NCI-H2171 treated with DMSO at 0.1 percent for 48 hours (cell line): Measurements from ENCODE around the gene MAFG.

ENCODE experiments used
- DNase-seq: peaks from one replicate; lab custom pipeline; 2025; lab: John Stamatoyannopoulos, UW

MAFG gene

GRCh38 chr17:81898029-81898866 lies 29.3 kb downstream of the MAFG start:
- DNase-seq: no peak

- no peak for DNase-seq
These were observed 32.1 kb downstream of the MAFG start for GRCh38 chr17:81895400-81895799.

DNA sequence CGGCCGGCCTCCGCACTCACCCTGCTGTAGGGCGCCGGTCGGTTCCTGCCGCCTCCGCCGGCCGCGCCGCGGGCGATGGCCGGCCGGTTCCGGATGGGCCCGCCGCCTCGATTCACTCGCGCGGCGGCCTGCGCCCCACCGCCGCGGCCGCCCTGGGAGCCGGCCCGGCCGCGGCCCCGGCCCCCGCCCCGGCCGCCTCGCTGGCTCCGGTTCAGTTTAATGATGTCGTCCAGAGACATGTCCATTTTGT lies 36.3 kb downstream of the MAFG start:
- no peak for DNase-seq

DNA sequence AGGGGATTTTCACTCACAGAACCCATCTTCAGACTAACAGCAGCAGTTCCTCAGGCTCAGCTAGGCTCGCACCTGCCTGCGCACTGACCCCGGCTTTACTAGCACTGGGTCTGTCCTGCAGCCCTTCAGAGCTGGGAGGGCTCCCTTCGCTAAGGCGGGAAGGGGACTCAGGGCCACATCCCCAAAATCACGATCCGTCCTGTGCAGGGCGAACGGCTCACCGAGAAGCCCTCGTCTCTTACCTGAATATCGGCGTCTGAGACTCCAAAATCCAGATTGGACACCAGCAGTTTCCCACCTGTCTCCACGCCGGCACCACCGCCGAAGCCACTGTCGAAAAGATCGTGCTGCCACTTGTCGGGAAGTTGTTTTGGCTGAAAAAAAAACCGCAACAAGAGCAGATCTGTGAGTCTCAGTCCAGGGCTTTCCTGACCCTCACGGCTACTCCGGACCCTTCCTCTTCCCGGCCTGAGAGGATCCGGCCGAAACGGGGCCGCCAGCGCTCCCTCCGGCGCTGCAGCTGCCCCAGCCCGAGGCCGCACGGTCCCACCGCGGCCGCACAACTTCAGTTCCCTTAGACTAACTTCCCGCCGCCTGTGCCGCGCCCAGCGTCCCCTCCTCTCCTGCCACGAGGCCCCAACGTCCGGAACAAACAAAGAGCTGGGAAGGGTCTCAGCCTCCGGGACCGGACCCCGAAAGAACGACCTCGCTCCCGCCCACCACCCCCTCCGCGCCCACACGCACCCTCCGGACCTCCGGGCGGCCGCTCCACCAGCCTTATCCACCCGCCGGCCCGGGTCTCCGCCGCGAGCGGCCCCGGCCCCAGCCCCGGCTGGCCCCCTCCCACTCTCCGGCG lies 36.9 kb downstream of the MAFG start:
- no peak for DNase-seq

- no peak for DNase-seq
These were observed 37.9 kb downstream of the MAFG start for GRCh38 chr17:81889602-81890001.

DNA sequence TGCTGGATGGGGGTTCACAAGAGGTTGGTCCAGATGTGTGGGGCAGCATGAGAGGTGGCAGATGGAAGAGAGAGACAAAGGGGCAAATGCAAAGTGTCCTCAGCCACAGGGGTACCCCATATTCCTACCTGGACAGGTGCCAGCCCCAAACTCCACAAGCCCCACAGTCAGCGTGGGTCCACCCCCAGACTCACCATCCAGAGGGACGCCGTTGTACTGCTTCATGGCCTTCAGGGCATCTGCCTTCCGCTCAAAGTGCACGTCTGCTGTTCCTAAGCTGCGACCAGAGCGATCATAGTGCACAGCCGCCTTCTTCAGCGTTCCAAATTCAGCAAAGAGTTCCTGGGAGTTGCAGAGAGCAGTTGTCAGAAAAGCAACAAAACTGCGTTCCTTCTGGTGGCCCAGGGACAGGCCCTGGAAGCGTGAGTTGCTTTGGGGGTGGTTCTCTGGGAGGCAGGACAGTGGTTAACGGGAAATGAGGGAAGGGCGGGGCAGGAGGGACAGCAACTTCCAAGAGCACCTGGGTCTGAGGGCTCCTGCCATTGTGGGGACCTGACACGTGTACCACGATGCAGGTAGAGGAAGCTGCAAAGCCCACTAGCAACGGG lies 38.4 kb downstream of the MAFG start:
- no peak for DNase-seq

DNA sequence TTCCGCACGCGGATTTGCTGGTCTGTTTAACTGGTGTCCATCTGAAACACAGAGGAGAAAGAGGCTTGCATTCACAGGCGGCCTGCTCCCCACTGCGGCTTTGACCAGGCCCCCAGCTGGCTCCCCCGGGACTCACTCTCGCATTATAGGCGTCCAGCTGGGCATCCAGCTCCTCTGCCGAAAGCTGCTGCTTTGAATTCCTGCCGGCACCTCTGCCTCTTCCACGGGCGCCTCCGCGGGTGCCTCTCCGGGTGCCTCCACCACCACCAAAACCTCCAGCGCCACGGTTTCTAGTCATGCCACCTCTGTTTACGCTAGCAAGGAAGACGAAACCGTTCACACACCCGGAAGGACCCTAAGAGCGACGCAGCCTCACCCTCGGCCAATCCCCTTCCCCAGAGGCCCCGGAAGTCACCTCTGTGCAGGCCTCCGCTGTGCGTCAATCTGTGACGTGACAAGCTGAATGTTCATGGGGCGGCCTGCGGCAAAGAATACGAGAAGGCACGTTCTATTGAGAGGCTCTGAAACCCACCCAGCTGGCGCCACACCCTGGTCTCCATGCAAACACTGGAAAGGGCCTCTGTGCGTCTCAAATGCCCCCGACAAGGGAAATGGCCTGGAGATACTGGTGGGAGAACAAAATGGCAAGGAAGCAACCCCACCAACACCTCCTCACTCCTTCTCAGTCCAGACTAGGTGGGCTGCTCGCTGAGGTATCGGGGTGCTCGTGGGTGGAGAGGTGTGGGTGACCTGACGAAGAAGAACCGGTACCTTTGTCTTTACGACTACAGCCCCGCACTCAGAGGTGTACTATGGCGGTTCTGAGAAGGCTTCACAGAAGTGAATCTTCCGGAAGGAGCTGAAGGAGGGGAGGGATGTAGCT lies 39.2 kb downstream of the MAFG start:
- DNase-seq: no peak

DNA sequence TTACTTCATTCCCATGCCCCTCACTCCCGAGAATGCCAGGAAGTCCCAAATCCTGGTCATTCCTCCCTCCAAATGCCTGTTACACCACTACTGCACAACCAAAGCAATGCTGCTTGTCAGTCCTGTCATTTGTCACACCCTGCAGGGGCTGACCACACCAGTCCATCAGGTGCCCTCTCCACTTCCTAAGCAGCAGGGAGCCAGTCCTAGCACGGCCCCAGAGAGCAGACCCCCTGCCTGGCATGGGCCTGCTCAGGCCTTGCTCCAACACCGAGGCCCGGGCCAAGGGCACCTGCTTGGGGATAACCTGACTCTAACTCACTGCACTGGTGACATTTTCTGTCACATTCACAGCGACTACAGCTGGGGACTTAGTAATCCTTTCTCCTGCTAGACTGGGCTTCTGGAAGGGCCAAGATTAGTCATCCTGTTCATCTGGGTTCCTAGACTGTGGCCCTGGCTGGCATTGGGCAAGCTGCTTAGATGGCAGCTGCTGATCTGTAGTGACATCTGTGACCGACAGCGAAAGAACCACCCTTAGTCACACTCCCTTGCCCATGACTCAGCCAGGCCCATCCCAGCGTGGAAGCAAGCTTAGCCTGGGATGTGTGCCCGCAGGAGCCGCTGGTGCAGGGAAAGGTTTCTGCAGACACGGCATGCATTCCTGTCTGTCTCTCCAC lies 41.5 kb downstream of the MAFG start:
- DNase-seq: no peak

DNA sequence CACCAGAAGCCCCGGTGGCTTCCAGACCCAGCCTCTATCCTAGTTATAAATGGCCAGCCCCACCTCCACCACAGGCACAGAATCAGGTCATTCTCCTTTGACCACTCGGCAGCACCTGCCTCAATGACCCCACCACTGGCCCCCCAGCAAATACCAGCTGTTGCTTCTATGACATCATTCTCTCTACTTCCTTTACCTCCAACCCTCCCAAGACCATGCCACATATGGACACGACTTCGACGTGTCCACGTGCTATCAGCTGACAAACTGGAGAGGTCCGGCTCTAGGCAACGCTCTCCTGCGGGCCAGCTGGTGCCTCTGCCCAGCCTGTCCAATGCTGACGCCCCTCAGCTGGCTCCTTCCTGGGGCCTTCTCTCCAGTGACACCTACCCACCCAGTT lies 42.1 kb downstream of the MAFG start:
- DNase-seq: no peak

GRCh38 chr17:81884968-81885367 lies 42.6 kb downstream of the MAFG start:
- DNase-seq: no peak

- DNase-seq: no peak
These were observed 43.0 kb downstream of the MAFG start for GRCh38 chr17:81884520-81884919.

DNA sequence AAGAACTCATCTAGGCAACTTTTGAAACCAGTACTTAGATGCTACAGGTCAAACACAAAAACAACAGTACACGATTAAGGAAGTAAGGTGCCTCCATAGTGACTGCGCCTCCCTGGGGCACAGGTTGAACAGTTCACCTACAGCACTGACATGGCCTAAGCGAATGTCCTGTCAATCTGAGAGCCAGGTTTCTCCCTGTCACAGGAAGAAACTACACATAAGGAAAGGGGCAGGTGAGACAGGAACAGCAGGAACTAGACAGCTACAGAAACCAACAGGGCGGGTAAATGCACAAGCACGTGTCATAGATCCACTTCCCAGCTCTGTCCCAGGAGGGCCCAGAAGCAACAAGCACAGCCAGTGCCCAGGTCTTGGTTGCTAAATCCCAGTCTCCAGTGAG lies 48.4 kb downstream of the MAFG start:
- DNase-seq: no peak

- DNase-seq: no peak
These were observed 49.2 kb downstream of the MAFG start for GRCh38 chr17:81878294-81878693.

- no peak for DNase-seq
These were observed 50.0 kb downstream of the MAFG start for GRCh38 chr17:81877569-81877968.

GRCh38 chr17:81871387-81872230 lies 55.9 kb downstream of the MAFG start:
- peak; percentile 79 for DNase-seq

GRCh38 chr17:81870981-81871386 lies 56.6 kb downstream of the MAFG start, which contains the start of gene ARHGDIA:
Gene ARHGDIA (minus strand): TSS chr17:81871337. CDS start chr17:81869930, 1,407 bp downstream.
- no peak for DNase-seq

DNA sequence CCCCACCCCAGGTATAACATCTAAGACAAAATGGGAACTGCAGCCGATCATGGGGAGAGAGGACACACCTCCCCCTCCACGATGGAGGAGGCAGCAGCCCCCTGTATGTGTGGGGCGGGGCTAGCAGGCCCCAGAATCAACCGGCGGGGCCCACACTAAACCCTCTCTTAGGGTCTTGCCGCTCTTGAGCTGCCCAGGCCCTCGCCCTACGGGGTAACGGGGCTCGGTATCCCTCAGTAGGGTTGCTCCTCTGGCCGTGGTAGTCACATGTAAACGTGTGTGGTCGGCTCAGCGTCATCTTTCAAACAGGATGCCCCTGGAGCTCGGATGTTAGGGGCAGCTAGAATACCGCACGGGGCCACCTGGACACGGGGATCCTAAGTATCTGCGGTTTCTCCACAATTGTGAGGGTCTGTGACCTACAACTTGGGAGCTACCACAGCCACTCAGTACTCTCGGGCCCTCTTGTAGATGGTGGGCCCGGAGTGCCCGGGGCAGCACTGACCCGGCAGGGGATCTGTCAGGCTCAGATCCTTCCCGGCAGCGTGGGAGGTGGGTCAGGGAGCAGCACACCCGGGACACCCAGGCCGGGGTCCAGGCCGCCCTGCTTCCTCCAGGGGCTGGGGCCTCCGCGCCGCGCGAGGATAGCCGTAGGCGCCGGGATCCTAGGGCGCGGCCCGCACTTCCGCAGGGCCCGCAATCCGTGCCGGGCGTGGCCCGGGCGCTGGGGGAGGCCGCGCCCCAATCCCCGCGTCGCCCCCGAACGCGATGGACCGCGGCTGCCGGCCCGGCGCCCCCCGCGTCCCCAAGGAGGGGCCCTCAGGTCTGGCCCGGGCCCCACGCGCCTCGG lies 57.2 kb downstream of the MAFG start:
- DNase-seq: no peak

DNA sequence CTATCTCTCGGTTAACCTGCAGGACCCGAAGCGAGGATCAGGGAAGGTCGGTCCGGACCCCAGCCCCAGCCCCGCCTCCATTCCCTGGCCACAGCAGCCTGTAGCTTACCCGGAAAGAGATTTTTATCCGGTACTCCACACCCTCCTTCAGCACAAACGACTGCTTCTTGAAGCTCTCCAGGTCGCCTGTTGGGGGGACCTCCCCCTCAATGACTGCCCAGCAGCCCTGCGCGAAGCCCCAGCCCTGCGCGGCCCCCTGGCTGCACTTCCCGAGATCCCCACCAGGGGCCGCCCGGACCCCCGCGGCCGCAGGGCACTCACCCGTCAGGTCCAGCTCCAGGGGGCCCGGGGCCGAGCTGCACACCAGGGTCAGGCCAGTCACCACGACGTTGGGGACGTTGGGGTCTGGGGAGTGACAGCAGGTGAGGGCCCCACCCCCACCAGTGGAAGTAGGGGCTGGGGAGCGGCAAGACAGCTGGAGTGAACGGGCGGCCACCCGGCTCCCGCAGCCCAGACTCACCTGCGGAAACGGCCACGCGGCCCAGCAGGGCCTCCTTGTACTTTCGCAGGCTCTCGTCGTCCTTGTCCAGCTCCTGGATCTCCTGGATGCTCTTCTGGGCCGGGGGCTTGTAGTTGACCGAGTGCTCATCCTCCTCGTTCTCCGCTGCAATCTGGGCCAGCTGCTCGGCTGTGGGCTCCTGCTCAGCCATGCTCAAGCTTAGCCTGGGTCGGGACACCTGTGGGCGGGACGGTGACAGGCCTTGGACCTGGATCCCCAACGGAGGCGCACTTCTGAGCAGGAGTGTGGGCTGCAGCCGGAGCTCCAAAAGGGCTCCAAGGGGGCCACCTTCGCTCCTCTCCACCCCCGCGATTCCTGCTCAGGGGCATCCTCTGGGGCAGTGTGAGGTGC lies 58.1 kb downstream of the MAFG start:
- DNase-seq: no peak
